ACHN (cell line): ENCODE data around the gene SLC36A3.

ENCODE experiments used
- DNase-seq: peaks from one replicate; pipeline ENCODE4 v3.0.0-alpha.2; 2015
- in situ Hi-C: cut with HindIII; loops from 2 replicates; pipeline ENCODE4 v1.10.0; 2017; ENCODE audit warnings: low sequenced_read_pairs, low pct_ligation_motif_present, low pct_unique_long_range_greater_than_20kb

Gene SLC36A3

GRCh38 chr5:151228986-151229385 lies 74.6 kb downstream of the SLC36A3 start:
- in situ Hi-C loops = no loop called here
- DNase-seq = no peak

GRCh38 chr5:151227918-151228447 lies 75.6 kb downstream of the SLC36A3 start:
- in situ Hi-C loops = no loop called here
- no peak for DNase-seq
